HCT116 (cell line): ENCODE data around the gene SULT1C3. TPM values are rescaled to one million over a fixed set of nuclear protein-coding genes. Genes with fewer than 3 reads are reported as not detected.

Experiments used
- ATAC-seq: fragments of 200-7000 bp; cut with Tn5 transposase; 2 replicates; pipeline ENCODE4 v1.9.1; 2020; ENCODE audit warnings: mild to moderate bottlenecking, moderate library complexity
- BruUV-seq: library from RNA; stranded (reverse); fragments of 400-500 nt; replicated peaks from 2 replicates; lab custom pipeline; 2021; lab: Mats Ljungman, UMichigan
- CTCF ChIA-PET: fragments of 300-600 bp; sonication (Branson Sonifier 250); formaldehyde crosslinking; loops from one replicate; lab custom pipeline; 2021; ENCODE audit warnings: antibody characterized with exemption; lab: Charles Lee
- POLR2A ChIA-PET: fragments of 300-600, 350-600 bp; sonication (Branson Sonifier 250); formaldehyde crosslinking; loops from one replicate; lab custom pipeline; 2021; ENCODE audit warnings: antibody characterized with exemption; lab: Charles Lee
- RAD21 ChIA-PET, 2 experiments: fragments of 300-600 bp; sonication (Branson Sonifier 250); formaldehyde crosslinking; loops; one replicate each; lab custom pipeline; 2023; ENCODE audit warnings: low total read pairs in 2 of 2; ENCODE audit not compliant: uncharacterized antibody in 2 of 2, unreplicated experiment in 2 of 2, low non-redundant PET in 1 of 2; lab: Charles Lee
- DNase-seq: peaks from one replicate; pipeline ENCODE4 v3.0.0-alpha.2; 2010; ENCODE audit warnings: low read depth, low spot score
- H2AFZ ChIP-seq: fragments of 200-600 bp; shearing (Covaris generic), sonication (generic); 2 replicates; pipeline ENCODE4 v1.6.1; 2017; ENCODE audit warnings: low read depth, mixed run types, mixed read lengths, antibody characterized with exemption, low read length; ENCODE audit not compliant: poor library complexity, severe bottlenecking
- H3K27ac ChIP-seq: 2 replicates; pipeline ENCODE4 v1.5.1; 2012; ENCODE audit warnings: low read depth, low read length
- H3K27me3 ChIP-seq: fragments of 200-600 bp; sonication (generic); 2 replicates; pipeline ENCODE4 v1.6.1; 2016; ENCODE audit warnings: mixed run types, low read length, mixed read lengths; ENCODE audit not compliant: insufficient read depth
- H3K36me3 ChIP-seq, 2 experiments: fragments of 200-500 bp in 1 of 2; fragments of 200-600 bp in 1 of 2; sonication (Bioruptor generic) in 1 of 2; sonication (generic) in 1 of 2; 2 replicates each; pipeline versions ENCODE4 v1.5.1 to v1.6.1; 2014 to 2016; ENCODE audit warnings: low read length in 2 of 2, inconsistent platforms in 1 of 2, mixed read lengths in 1 of 2, mixed run types in 1 of 2; ENCODE audit not compliant: insufficient read depth in 2 of 2, control insufficient read depth in 1 of 2
- H3K4me1 ChIP-seq, 2 experiments: fragments of 200-600 bp in 1 of 2; sonication (generic) in 1 of 2; 2 replicates each; pipeline versions ENCODE4 v1.5.1 to v1.6.1; 2012 to 2017; ENCODE audit warnings: low read length in 2 of 2, inconsistent platforms in 1 of 2, mild to moderate bottlenecking in 1 of 2, mixed read lengths in 1 of 2, mixed run types in 1 of 2, moderate library complexity in 1 of 2; ENCODE audit not compliant: insufficient read depth in 2 of 2, control insufficient read depth in 1 of 2
- H3K4me2 ChIP-seq: fragments of 200-600 bp; sonication (generic); 2 replicates; pipeline ENCODE4 v1.6.1; 2017; ENCODE audit warnings: mixed run types, low read length, mixed read lengths
- H3K4me3 ChIP-seq, 2 experiments: fragments of 200-600 bp in 1 of 2; sonication (generic) in 1 of 2; replicated peaks in 1 of 2; 2 replicates each; pipeline ENCODE4 v1.5.1; 2011 to 2016; ENCODE audit warnings: low read length in 2 of 2, control low read depth in 1 of 2, low read depth in 1 of 2, mild to moderate bottlenecking in 1 of 2, mixed read lengths in 1 of 2, mixed run types in 1 of 2
- H3K79me2 ChIP-seq: fragments of 200-600 bp; sonication (generic); 2 replicates; pipeline ENCODE4 v1.6.1; 2017; ENCODE audit warnings: mild to moderate bottlenecking, mixed run types, low read length, moderate library complexity, mixed read lengths; ENCODE audit not compliant: insufficient read depth
- H3K9ac ChIP-seq: fragments of 200-600 bp; sonication (generic); 2 replicates; pipeline ENCODE4 v1.6.1; 2016; ENCODE audit warnings: low read length, mixed read lengths
- H3K9me2 ChIP-seq: fragments of 200-600 bp; sonication (generic), shearing (Covaris generic); 2 replicates; pipeline ENCODE4 v1.6.1; 2017; ENCODE audit warnings: mixed run types, mild to moderate bottlenecking, moderate library complexity; ENCODE audit not compliant: insufficient read depth
- H3K9me3 ChIP-seq, 2 experiments: fragments of 200-500 bp in 1 of 2; fragments of 200-600 bp in 1 of 2; sonication (Bioruptor generic) in 1 of 2; sonication (generic) in 1 of 2; 2 replicates each; pipeline ENCODE4 v1.6.1; 2014 to 2017; ENCODE audit warnings: low read length in 2 of 2, mixed read lengths in 2 of 2, inconsistent platforms in 1 of 2, low read depth in 1 of 2, mild to moderate bottlenecking in 1 of 2, mixed run types in 1 of 2, moderate library complexity in 1 of 2; ENCODE audit not compliant: control insufficient read depth in 1 of 2, insufficient read depth in 1 of 2
- H4K20me1 ChIP-seq: fragments of 200-600 bp; sonication (generic), shearing (Covaris generic); 2 replicates; pipeline ENCODE4 v1.6.1; 2017; ENCODE audit warnings: mixed run types, mild to moderate bottlenecking, moderate library complexity; ENCODE audit not compliant: insufficient read depth
- CEBPB ChIP-seq: IDR thresholded peaks from 2 replicates; pipeline ENCODE4 v1.6.1; 2012; ENCODE audit warnings: low read depth
- ELF1 ChIP-seq: IDR thresholded peaks from 2 replicates; pipeline ENCODE4 v1.6.1; 2012; ENCODE audit warnings: low read depth, borderline replicate concordance
- EZH2phosphoT487 ChIP-seq: fragments of 200-600 bp; IDR thresholded peaks from 2 replicates; pipeline ENCODE4 v1.6.1; 2018; ENCODE audit warnings: antibody characterized with exemption, borderline replicate concordance
- JUND ChIP-seq: IDR thresholded peaks from 2 replicates; pipeline ENCODE4 v1.6.1; 2012
- POLR2A ChIP-seq: IDR thresholded peaks from 2 replicates; pipeline ENCODE4 v1.7.0; 2011; ENCODE audit warnings: borderline replicate concordance; ENCODE audit not compliant: insufficient read depth, insufficient read length; ENCODE audit errors: extremely low read depth
- POLR2AphosphoS5 ChIP-seq: IDR thresholded peaks from 2 replicates; pipeline ENCODE4 v1.6.1; 2011; ENCODE audit warnings: mild to moderate bottlenecking, low read depth, low read length, moderate library complexity
- RAD21 ChIP-seq: IDR thresholded peaks from 2 replicates; pipeline ENCODE4 v1.6.1; 2012; ENCODE audit warnings: low read depth, mild to moderate bottlenecking
- SIN3A ChIP-seq: IDR thresholded peaks from 2 replicates; pipeline ENCODE4 v1.6.1; 2012; ENCODE audit warnings: low read depth
- SP1 ChIP-seq: IDR thresholded peaks from 2 replicates; pipeline ENCODE4 v1.6.1; 2012; ENCODE audit warnings: low read depth
- SRF ChIP-seq: IDR thresholded peaks from 2 replicates; pipeline ENCODE4 v1.6.1; 2012; ENCODE audit warnings: low read depth
- YY1 ChIP-seq: IDR thresholded peaks from 2 replicates; pipeline ENCODE4 v1.6.1; 2011; ENCODE audit warnings: low read length, low read depth, moderate library complexity, mild to moderate bottlenecking; ENCODE audit not compliant: insufficient replicate concordance; ENCODE audit errors: extremely low read depth
- ZFX ChIP-seq: fragments of 450-650 bp; IDR thresholded peaks from 2 replicates; pipeline ENCODE4 v1.6.1; 2017
- intact Hi-C: fragments of 100-400 bp; cut with micrococcal nuclease; formaldehyde crosslinking; loops from 2 replicates; pipeline ENCODE4 v1.10.0; 2022
- total RNA-seq: library from RNA; stranded (reverse); gene quantifications from one replicate; pipeline ENCODE4 v1.2.1, GENCODE V29; 2021; ENCODE audit not compliant: unreplicated experiment
- TF ChIP-seq, protein P1 (sequence below): IDR thresholded peaks from 2 replicates; pipeline ENCODE4 v1.6.1; 2011; ENCODE audit warnings: mild to moderate bottlenecking, low read length, moderate library complexity; ENCODE audit not compliant: insufficient replicate concordance; ENCODE audit errors: extremely low read depth
- TF ChIP-seq, protein P2 (sequence below): IDR thresholded peaks from 2 replicates; pipeline ENCODE4 v1.6.1; 2012

SULT1C3 gene
- total RNA-seq, 1 experiment from 2014 or later = not detected

DNA sequence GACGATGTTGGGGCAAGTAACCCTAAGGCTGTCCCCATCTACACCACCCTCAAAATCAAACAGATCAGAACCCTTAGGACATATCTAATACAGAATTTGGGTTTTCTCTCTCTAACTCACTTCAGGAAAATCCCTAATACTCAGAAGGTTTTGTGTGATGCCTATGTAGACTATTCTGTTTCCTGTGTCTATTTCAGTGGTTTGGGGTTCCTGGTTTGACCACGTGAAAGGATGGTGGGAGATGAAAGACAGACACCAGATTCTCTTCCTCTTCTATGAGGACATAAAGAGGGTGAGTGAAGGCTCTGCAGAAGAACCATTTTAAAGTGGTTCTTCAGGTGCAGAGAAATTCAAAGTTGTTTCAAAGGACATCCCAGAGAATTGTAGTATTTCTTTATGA, 65.2 kb downstream of the SULT1C3 start:
- ChIA-PET POLR2A (no interaction called here), RAD21 (no interaction called here), CTCF (no interaction called here)
- Histone ChIP-seq H3K27ac (no peak overlapping the region), H3K9me2 (no peaks in the 10 kb centered on the region), H3K79me2 (no peaks in the 10 kb centered on the region), H2AFZ (no peak overlapping the region), H3K27me3 (no peaks in the 10 kb centered on the region), H3K36me3 (no peaks in the 10 kb centered on the region), H3K4me3 (no peak overlapping the region), H3K9ac (no peak overlapping the region), H4K20me1 (no peaks in the 10 kb centered on the region), H3K4me2 (no peak overlapping the region), H3K9me3 (no peaks in the 10 kb centered on the region), H3K4me1 (no peaks in the 10 kb centered on the region)
- intact Hi-C loops = no loop called here
- BruUV-seq = no TSS peak
- TF ChIP-seq SIN3A = no peak
- no peak for TF ChIP-seq SP1
- no peak for TF ChIP-seq YY1
- TF ChIP-seq EZH2phosphoT487 = no peak
- TF ChIP-seq RAD21 = no peak
- no peak for TF ChIP-seq ZFX
- no peak for TF ChIP-seq SRF
- TF ChIP-seq CEBPB = no peak
- no peak for TF ChIP-seq ELF1
- TF ChIP-seq POLR2AphosphoS5 = no peak
- no peak for TF ChIP-seq POLR2A
- TF ChIP-seq, protein P1, sequence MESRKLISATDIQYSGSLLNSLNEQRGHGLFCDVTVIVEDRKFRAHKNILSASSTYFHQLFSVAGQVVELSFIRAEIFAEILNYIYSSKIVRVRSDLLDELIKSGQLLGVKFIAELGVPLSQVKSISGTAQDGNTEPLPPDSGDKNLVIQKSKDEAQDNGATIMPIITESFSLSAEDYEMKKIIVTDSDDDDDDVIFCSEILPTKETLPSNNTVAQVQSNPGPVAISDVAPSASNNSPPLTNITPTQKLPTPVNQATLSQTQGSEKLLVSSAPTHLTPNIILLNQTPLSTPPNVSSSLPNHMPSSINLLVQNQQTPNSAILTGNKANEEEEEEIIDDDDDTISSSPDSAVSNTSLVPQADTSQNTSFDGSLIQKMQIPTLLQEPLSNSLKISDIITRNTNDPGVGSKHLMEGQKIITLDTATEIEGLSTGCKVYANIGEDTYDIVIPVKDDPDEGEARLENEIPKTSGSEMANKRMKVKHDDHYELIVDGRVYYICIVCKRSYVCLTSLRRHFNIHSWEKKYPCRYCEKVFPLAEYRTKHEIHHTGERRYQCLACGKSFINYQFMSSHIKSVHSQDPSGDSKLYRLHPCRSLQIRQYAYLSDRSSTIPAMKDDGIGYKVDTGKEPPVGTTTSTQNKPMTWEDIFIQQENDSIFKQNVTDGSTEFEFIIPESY = no peak
- TF ChIP-seq JUND = no peak
- TF ChIP-seq, protein P2, sequence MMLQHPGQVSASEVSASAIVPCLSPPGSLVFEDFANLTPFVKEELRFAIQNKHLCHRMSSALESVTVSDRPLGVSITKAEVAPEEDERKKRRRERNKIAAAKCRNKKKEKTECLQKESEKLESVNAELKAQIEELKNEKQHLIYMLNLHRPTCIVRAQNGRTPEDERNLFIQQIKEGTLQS = no peak
- ATAC-seq = no peak
- no peak for DNase-seq
